ENCODE data around the gene CPT1C. TPM values are rescaled to one million over a fixed set of nuclear protein-coding genes. Genes with fewer than 3 reads are reported as not detected.

CPT1C gene
- polyA plus RNA-seq, 1 donor from 2014 or later, result 204 TPM

DNA sequence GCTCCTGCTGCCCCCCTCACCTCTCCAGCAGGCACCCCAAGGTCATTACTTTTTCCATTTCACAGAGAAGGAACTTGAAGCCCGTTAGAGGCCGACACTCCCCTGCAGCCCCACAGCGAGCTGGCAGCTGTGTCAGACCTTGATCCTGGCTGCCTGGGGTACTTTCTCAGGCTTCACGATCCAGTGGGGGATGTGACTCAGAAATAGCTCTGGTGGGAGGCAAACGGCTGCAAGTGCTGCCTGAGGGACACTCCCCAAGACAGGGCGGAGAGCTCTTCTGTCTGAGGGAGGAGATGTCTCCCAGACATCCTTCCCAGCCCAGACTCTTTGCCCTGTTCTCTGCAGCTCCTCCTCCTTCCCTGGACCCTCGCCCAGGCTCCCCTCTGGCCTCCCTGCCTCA lies 67.4 kb downstream of the CPT1C start:
- Histone ChIP-seq H3K36me3 (ENCODE audit: insufficient read depth, low read length) (no peaks in the 10 kb centered on the region), H3K27me3 (ENCODE audit: insufficient read depth, low read depth, low read length) (no peaks in the 10 kb centered on the region), H3K4me3 (ENCODE audit: low read length) (no peak overlapping the region), H3K9me2 (ENCODE audit: insufficient read depth, low read length) (no peaks in the 10 kb centered on the region), H3F3A (ENCODE audit: insufficient read depth, low read length, poor library complexity, severe bottlenecking) (no peaks in the 10 kb centered on the region), H3K9me3 (ENCODE audit: low read length) (no peaks in the 10 kb centered on the region), H4K20me1 (ENCODE audit: insufficient read depth) (no peaks in the 10 kb centered on the region), H3K9ac (ENCODE audit: low read length) (no peak overlapping the region), H3K27ac (ENCODE audit: low read length) (no peak overlapping the region), H2AFZ (ENCODE audit: low read depth, low read length) (no peak overlapping the region), H3K79me2 (replicated peaks; ENCODE audit: insufficient read depth, low read length) (no peaks in the 10 kb centered on the region), H3K4me2 (ENCODE audit: low read length) (no peak overlapping the region)
- TF ChIP-seq, protein P1, sequence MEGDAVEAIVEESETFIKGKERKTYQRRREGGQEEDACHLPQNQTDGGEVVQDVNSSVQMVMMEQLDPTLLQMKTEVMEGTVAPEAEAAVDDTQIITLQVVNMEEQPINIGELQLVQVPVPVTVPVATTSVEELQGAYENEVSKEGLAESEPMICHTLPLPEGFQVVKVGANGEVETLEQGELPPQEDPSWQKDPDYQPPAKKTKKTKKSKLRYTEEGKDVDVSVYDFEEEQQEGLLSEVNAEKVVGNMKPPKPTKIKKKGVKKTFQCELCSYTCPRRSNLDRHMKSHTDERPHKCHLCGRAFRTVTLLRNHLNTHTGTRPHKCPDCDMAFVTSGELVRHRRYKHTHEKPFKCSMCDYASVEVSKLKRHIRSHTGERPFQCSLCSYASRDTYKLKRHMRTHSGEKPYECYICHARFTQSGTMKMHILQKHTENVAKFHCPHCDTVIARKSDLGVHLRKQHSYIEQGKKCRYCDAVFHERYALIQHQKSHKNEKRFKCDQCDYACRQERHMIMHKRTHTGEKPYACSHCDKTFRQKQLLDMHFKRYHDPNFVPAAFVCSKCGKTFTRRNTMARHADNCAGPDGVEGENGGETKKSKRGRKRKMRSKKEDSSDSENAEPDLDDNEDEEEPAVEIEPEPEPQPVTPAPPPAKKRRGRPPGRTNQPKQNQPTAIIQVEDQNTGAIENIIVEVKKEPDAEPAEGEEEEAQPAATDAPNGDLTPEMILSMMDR (IDR thresholded peaks at IDR 0.05; ENCODE audit: poor library complexity, severe bottlenecking), result no peak
- TF ChIP-seq POLR2AphosphoS5 (IDR thresholded peaks at IDR 0.05) (no peak), RAD21 (conservative IDR thresholded peaks at IDR 0.05) (no peak), SMC3 (conservative IDR thresholded peaks at IDR 0.05; ENCODE audit: poor library complexity) (no peak), MXI1 (conservative IDR thresholded peaks at IDR 0.05; ENCODE audit: poor library complexity, severe bottlenecking) (no peak)
- TF ChIP-seq, protein P2, sequence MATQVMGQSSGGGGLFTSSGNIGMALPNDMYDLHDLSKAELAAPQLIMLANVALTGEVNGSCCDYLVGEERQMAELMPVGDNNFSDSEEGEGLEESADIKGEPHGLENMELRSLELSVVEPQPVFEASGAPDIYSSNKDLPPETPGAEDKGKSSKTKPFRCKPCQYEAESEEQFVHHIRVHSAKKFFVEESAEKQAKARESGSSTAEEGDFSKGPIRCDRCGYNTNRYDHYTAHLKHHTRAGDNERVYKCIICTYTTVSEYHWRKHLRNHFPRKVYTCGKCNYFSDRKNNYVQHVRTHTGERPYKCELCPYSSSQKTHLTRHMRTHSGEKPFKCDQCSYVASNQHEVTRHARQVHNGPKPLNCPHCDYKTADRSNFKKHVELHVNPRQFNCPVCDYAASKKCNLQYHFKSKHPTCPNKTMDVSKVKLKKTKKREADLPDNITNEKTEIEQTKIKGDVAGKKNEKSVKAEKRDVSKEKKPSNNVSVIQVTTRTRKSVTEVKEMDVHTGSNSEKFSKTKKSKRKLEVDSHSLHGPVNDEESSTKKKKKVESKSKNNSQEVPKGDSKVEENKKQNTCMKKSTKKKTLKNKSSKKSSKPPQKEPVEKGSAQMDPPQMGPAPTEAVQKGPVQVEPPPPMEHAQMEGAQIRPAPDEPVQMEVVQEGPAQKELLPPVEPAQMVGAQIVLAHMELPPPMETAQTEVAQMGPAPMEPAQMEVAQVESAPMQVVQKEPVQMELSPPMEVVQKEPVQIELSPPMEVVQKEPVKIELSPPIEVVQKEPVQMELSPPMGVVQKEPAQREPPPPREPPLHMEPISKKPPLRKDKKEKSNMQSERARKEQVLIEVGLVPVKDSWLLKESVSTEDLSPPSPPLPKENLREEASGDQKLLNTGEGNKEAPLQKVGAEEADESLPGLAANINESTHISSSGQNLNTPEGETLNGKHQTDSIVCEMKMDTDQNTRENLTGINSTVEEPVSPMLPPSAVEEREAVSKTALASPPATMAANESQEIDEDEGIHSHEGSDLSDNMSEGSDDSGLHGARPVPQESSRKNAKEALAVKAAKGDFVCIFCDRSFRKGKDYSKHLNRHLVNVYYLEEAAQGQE (IDR thresholded peaks at IDR 0.05; ENCODE audit: borderline replicate concordance), result no peak

DNA sequence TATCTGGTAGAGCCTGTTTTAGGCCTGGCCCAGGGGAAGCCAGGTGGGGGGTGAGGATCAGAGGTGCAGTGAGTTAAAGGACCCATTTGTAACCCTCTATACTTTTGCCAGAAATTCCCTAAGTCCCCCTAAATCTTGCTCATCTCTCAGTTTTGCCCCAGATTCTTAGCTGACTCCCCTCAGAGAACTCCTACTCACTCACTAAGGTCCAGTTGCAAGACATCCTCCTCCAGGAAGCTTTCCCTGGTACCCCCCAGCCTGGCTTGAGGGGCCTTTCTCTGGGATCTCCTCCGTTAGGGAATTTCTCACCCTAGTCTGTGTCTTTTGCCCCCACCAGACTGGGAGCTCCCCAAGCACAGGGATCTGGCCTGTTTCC lies 70.3 kb downstream of the CPT1C start:
- Histone ChIP-seq H3K4me3 (ENCODE audit: low read length) (no peak overlapping the region), H3F3A (ENCODE audit: insufficient read depth, low read length, poor library complexity, severe bottlenecking) (no peaks in the 10 kb centered on the region), H4K20me1 (ENCODE audit: insufficient read depth) (no peaks in the 10 kb centered on the region), H3K27ac (ENCODE audit: low read length) (no peak overlapping the region), H3K4me2 (ENCODE audit: low read length) (no peak overlapping the region), H3K36me3 (ENCODE audit: insufficient read depth, low read length) (no peaks in the 10 kb centered on the region), H3K9me2 (ENCODE audit: insufficient read depth, low read length) (no peaks in the 10 kb centered on the region), H2AFZ (ENCODE audit: low read depth, low read length) (no peak overlapping the region), H3K9me3 (ENCODE audit: low read length) (no peaks in the 10 kb centered on the region), H3K27me3 (ENCODE audit: insufficient read depth, low read depth, low read length) (no peaks in the 10 kb centered on the region), H3K9ac (ENCODE audit: low read length) (no peak overlapping the region), H3K79me2 (replicated peaks; ENCODE audit: insufficient read depth, low read length) (no peaks in the 10 kb centered on the region)
- TF ChIP-seq SMC3 (conservative IDR thresholded peaks at IDR 0.05; ENCODE audit: poor library complexity) (no peak), TAF1 (IDR thresholded peaks at IDR 0.05; ENCODE audit: low read depth) (no peak), EZH2 (IDR thresholded peaks at IDR 0.05; ENCODE audit: borderline replicate concordance, insufficient read depth, low read length, poor library complexity, severe bottlenecking) (no peak), POLR2AphosphoS5 (IDR thresholded peaks at IDR 0.05) (no peak), EP300 (conservative IDR thresholded peaks at IDR 0.05; ENCODE audit: poor library complexity, severe bottlenecking) (no peak)
- TF ChIP-seq, protein P1 (IDR thresholded peaks at IDR 0.05; ENCODE audit: poor library complexity, severe bottlenecking), result no peak
- TF ChIP-seq, protein P2 (IDR thresholded peaks at IDR 0.05; ENCODE audit: borderline replicate concordance), result no peak
